GM10248 (cell line): ENCODE data around the gene BICRA.

ENCODE experiments used
- CTCF ChIA-PET: fragments of 300-600 bp; sonication (Branson Sonifier 250); formaldehyde crosslinking; extraction: SDS; loops from one replicate; lab custom pipeline; 2021; ENCODE audit warnings: antibody characterized with exemption; lab: Yijun Ruan, JAX
- POLR2A ChIA-PET: fragments of 350-650 bp; sonication (Branson Sonifier 250); formaldehyde crosslinking; extraction: SDS; loops from one replicate; lab custom pipeline; 2020; ENCODE audit warnings: antibody characterized with exemption; lab: Yijun Ruan, JAX
- DNase-seq: peaks from one replicate; pipeline ENCODE4 v3.0.0; 2012; ENCODE audit errors: extremely low spot score
- TF ChIP-seq, protein P1 (sequence below): IDR thresholded peaks from 2 replicates; pipeline ENCODE4 v1.5.1; 2012; ENCODE audit warnings: mild to moderate bottlenecking, low read depth; ENCODE audit errors: extremely low read depth, missing control alignments, control extremely low read depth

BICRA gene

GRCh38 chr19:47703301-47703700 is 94.4 kb downstream of the BICRA start:
- ChIA-PET CTCF (interaction anchor here (1.2 to 15.6 kb wide), 3 partner anchors 9 to 266 kb away, joined by 3 to 288 read pairs (median 13); partner anchors contain the start of gene EHD2), POLR2A (no interaction called here)

GRCh38 chr19:47704024-47704423 is 95.1 kb downstream of the BICRA start:
- ChIA-PET POLR2A (no interaction called here), CTCF (interaction anchor here (1.2 to 15.6 kb wide), 3 partner anchors 9 to 267 kb away, joined by 3 to 288 read pairs (median 13); partner anchors contain the start of gene EHD2)
- no peak for DNase-seq
- TF ChIP-seq, protein P1, sequence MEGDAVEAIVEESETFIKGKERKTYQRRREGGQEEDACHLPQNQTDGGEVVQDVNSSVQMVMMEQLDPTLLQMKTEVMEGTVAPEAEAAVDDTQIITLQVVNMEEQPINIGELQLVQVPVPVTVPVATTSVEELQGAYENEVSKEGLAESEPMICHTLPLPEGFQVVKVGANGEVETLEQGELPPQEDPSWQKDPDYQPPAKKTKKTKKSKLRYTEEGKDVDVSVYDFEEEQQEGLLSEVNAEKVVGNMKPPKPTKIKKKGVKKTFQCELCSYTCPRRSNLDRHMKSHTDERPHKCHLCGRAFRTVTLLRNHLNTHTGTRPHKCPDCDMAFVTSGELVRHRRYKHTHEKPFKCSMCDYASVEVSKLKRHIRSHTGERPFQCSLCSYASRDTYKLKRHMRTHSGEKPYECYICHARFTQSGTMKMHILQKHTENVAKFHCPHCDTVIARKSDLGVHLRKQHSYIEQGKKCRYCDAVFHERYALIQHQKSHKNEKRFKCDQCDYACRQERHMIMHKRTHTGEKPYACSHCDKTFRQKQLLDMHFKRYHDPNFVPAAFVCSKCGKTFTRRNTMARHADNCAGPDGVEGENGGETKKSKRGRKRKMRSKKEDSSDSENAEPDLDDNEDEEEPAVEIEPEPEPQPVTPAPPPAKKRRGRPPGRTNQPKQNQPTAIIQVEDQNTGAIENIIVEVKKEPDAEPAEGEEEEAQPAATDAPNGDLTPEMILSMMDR = no peak

More at GRCh38 chr19:47703301-47703700, 94.4 kb downstream of the BICRA start:
- no peak for DNase-seq
- TF ChIP-seq, protein P1 = no peak

DNA sequence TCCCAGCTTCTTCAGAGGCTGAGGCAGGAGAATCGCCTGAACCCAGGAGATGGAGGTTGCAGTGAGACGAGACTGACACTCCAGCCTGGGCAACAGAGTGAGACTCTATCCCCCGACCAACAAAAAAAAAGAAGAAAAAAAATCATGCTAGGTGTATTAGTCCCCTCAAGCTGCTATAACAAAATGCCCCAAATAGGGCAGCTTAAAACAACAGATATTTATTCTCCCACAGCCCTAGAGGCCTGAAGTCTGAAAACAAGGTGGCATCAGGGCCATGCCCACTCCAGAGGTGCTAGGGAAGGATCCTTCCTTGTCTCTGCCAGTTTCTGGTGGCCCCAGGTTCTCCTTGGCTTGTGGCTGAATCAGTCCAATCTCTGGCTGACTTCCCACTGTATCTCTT is 95.7 kb downstream of the BICRA start:
- no peak for DNase-seq
- POLR2A ChIA-PET = no interaction called here
- CTCF ChIA-PET = interaction anchor here (3.2 to 15.6 kb wide), 3 partner anchors 8 to 277 kb away, joined by 13 to 288 read pairs (median 24); partner anchors contain the start of gene EHD2
- TF ChIP-seq, protein P1 = no peak

- CTCF ChIA-PET = interaction anchor here (0.7 to 15.6 kb wide), 27 partner anchors 8 to 433 kb away, joined by 3 to 288 read pairs (median 3); partner anchors contain the start of genes INAFM1 and KPTN
- peak; percentile 77 for DNase-seq
- POLR2A ChIA-PET = no interaction called here
- TF ChIP-seq, protein P1 = peak; percentile 66
These were observed 98.4 kb downstream of the BICRA start for GRCh38 chr19:47707135-47707925.

DNA sequence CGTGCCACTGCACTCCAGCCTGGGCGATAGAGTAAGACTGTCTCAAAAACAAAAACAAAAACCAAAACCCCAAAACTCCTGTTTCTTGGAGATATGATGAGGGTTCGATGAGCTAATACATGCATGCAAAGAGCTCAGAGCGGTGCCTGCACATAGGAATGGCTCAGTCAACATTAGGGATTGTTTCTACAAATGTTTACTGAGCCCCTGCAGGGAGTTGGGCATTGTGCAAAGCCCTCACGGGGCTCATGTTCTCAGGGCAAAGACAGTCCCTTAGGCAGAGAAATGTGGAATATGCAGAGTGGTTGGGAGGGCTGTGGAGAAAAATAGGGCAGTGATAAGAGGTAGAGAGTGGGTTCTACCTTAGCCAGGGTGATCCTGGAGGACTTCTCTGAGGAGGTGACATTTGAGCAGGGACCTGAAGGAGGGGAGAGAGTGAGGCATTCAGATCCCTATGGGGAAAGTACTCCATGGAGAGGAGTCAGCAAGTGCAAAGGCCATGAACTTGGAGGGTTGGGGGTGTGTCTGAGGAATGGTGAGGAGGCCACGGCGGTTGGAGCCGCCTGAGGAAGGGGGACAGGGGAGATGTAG is 102.8 kb downstream of the BICRA start:
- TF ChIP-seq, protein P1 = no peak
- ChIA-PET POLR2A (no interaction called here), CTCF (interaction anchor here (1.0 to 6.4 kb wide), 16 partner anchors 8 to 284 kb away, joined by 3 to 38 read pairs (median 5); partner anchors contain the start of genes KPTN and NOP53)
- DNase-seq = no peak
